GM08714 (cell line): ENCODE data around the gene ZRANB3.
"Not testable (repeated sequence)": the region's sequence is repeated elsewhere in the genome, so short reads cannot be mapped to it uniquely, and the experiment has no call there.

Experiments used
- H3K4me3 ChIP-seq: fragments of 200-500 bp; sonication (Bioruptor generic); 2 replicates; pipeline ENCODE4 v1.5.1; 2014; ENCODE audit warnings: mild to moderate bottlenecking, low read length, inconsistent platforms
- ZNF274 ChIP-seq: IDR thresholded peaks from 2 replicates; pipeline ENCODE4 v1.6.1; 2012; ENCODE audit warnings: mild to moderate bottlenecking, low read depth, low read length

ZRANB3 gene

GRCh38 chr2:135150725-135151124 is 380.3 kb downstream of the ZRANB3 start:
- no peak for TF ChIP-seq ZNF274
- H3K4me3 ChIP-seq: no peak overlapping the region

GRCh38 chr2:135149251-135149650 is 381.8 kb downstream of the ZRANB3 start:
- TF ChIP-seq ZNF274: no peak
- no peak overlapping the region for H3K4me3 ChIP-seq

GRCh38 chr2:135144343-135144742 is 386.7 kb downstream of the ZRANB3 start:
- TF ChIP-seq ZNF274: no peak

GRCh38 chr2:135142323-135142722 is 388.7 kb downstream of the ZRANB3 start:
- H3K4me3 ChIP-seq: no peak overlapping the region
- TF ChIP-seq ZNF274: no peak

More at GRCh38 chr2:135144343-135144742, 386.7 kb downstream of the ZRANB3 start:
- no peak overlapping the region for H3K4me3 ChIP-seq

GRCh38 chr2:135140606-135141005 is 390.4 kb downstream of the ZRANB3 start:
- no peak for TF ChIP-seq ZNF274
- no peak overlapping the region for H3K4me3 ChIP-seq

GRCh38 chr2:135132314-135132713 is 398.7 kb downstream of the ZRANB3 start:
- TF ChIP-seq ZNF274: no peak
- H3K4me3 ChIP-seq: no peak overlapping the region

GRCh38 chr2:135130751-135131150 is 400.3 kb downstream of the ZRANB3 start:
- H3K4me3 ChIP-seq: no peak overlapping the region
- no peak for TF ChIP-seq ZNF274

GRCh38 chr2:135125940-135126339 is 405.1 kb downstream of the ZRANB3 start:
- no peak for TF ChIP-seq ZNF274

GRCh38 chr2:135124924-135125886 is 405.8 kb downstream of the ZRANB3 start:
- TF ChIP-seq ZNF274: no peak
- no peak overlapping the region for H3K4me3 ChIP-seq

More at GRCh38 chr2:135125940-135126339, 405.1 kb downstream of the ZRANB3 start:
- no peak overlapping the region for H3K4me3 ChIP-seq

- not testable (repeated sequence) for H3K4me3 ChIP-seq
Measured at GRCh38 chr2:135121658-135122039, 409.4 kb downstream of the ZRANB3 start.

- no peak for TF ChIP-seq ZNF274
- H3K4me3 ChIP-seq: no peak overlapping the region
Measured at GRCh38 chr2:135121016-135121657, 409.9 kb downstream of the ZRANB3 start.

- TF ChIP-seq ZNF274: no peak
- H3K4me3 ChIP-seq: no peak overlapping the region
Measured at GRCh38 chr2:135119582-135119981, 411.4 kb downstream of the ZRANB3 start.

- no peak for TF ChIP-seq ZNF274
- H3K4me3 ChIP-seq: no peak overlapping the region
Measured at GRCh38 chr2:135113322-135113721, 417.7 kb downstream of the ZRANB3 start.

- not testable (repeated sequence) for H3K4me3 ChIP-seq
Measured at GRCh38 chr2:135105513-135106316, 425.3 kb downstream of the ZRANB3 start.
